ENCODE results near the gene WIPF2.

WIPF2 gene

GRCh38 chr17:40316571-40317344 lies 97.7 kb downstream of the WIPF2 start:
- DNase-seq, result no peak

- peak; percentile 77 for DNase-seq
Measured at GRCh38 chr17:40317345-40317873, 98.3 kb downstream of the WIPF2 start.

GRCh38 chr17:40317880-40318829 lies 99.1 kb downstream of the WIPF2 start:
- peak; percentile 95 for DNase-seq

- DNase-seq, result no peak
Measured at GRCh38 chr17:40318830-40319391, 99.8 kb downstream of the WIPF2 start.

- peak; percentile 55 for DNase-seq
Measured at GRCh38 chr17:40319651-40320540, 100.8 kb downstream of the WIPF2 start.

- peak; percentile 63 for DNase-seq
Measured at GRCh38 chr17:40320756-40321523, 101.8 kb downstream of the WIPF2 start.

GRCh38 chr17:40321524-40321929 lies 102.4 kb downstream of the WIPF2 start:
- DNase-seq, result no peak

- no peak for DNase-seq
Measured at GRCh38 chr17:40321961-40322357, 102.9 kb downstream of the WIPF2 start.

GRCh38 chr17:40322358-40323315 lies 103.5 kb downstream of the WIPF2 start:
- DNase-seq, result peak; percentile 88

- DNase-seq, result peak; percentile 75
Measured at GRCh38 chr17:40323391-40324381, 104.6 kb downstream of the WIPF2 start.

- DNase-seq, result no peak
Measured at GRCh38 chr17:40325156-40326013, 106.3 kb downstream of the WIPF2 start.

GRCh38 chr17:40326014-40326831 lies 107.1 kb downstream of the WIPF2 start:
- DNase-seq, result no peak

- DNase-seq, result no peak
Measured at GRCh38 chr17:40326832-40327199, 107.7 kb downstream of the WIPF2 start.

- no peak for DNase-seq
Measured at GRCh38 chr17:40327244-40327729, 108.2 kb downstream of the WIPF2 start.

- DNase-seq, result no peak
Measured at GRCh38 chr17:40327735-40328385, 108.8 kb downstream of the WIPF2 start.

GRCh38 chr17:40328386-40328766 lies 109.3 kb downstream of the WIPF2 start:
- no peak for DNase-seq
